ENCODE data around the gene POLR3E.

Gene POLR3E

GRCh38 chr16:22291020-22291419 is 6.2 kb upstream of the POLR3E start:
- no peak for TF ChIP-seq CTCF (IDR thresholded peaks at IDR 0.05; ENCODE audit: extremely low read depth, insufficient read depth, missing control alignments)
- no peak for DNase-seq (ENCODE audit: low spot score)
- in situ Hi-C loops (cut with MboI; ENCODE audit: low pct_unique_long_range_greater_than_20kb, low sequenced_read_pairs, unreplicated experiment), result loop anchor here (25.0 kb wide), 1 partner anchor 279 kb away; the partner anchor contains the start of genes MOSMO and PDZD9

DNA sequence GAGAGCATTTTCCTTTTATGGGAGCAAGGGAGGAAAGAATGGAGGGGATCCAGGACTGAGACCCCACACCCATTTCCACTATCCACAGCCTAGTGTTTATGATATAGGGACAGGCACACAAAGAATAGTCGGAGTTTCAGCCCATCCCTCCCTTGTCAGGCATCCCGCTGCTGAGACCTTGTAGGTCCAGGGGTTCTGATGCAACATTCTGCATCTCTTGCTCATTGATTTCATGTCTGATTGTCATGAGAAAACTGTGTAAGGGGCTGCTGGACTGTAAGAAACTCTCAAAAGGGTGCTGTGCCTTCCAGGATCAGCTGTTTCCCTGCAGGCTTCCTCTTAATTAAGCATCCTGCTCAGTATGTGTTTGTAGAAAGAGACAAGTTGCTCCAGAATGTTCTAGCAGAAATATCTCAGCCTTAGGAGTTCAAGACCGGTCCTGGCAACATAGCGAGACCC is 5.3 kb upstream of the POLR3E start:
- in situ Hi-C loops (cut with MboI; ENCODE audit: low pct_unique_long_range_greater_than_20kb, low sequenced_read_pairs, unreplicated experiment), result loop anchor here (25.0 kb wide), 1 partner anchor 280 kb away; the partner anchor contains the start of genes MOSMO and PDZD9
- DNase-seq (ENCODE audit: low spot score), result no peak
- no peak for TF ChIP-seq CTCF (IDR thresholded peaks at IDR 0.05; ENCODE audit: extremely low read depth, insufficient read depth, missing control alignments)

- no peak for TF ChIP-seq CTCF (IDR thresholded peaks at IDR 0.05; ENCODE audit: extremely low read depth, insufficient read depth, missing control alignments)
- in situ Hi-C loops (cut with MboI; ENCODE audit: low pct_unique_long_range_greater_than_20kb, low sequenced_read_pairs, unreplicated experiment), result loop anchor here (25.0 kb wide), 1 partner anchor 280 kb away; the partner anchor contains the start of genes MOSMO and PDZD9
- no peak for DNase-seq (ENCODE audit: low spot score)
Observed at GRCh38 chr16:22292320-22292719, 4.9 kb upstream of the POLR3E start.

- no peak for DNase-seq (ENCODE audit: low spot score)
- TF ChIP-seq CTCF (IDR thresholded peaks at IDR 0.05; ENCODE audit: extremely low read depth, insufficient read depth, missing control alignments), result no peak
- in situ Hi-C loops (cut with MboI; ENCODE audit: low pct_unique_long_range_greater_than_20kb, low sequenced_read_pairs, unreplicated experiment), result loop anchor here (25.0 kb wide), 1 partner anchor 281 kb away; the partner anchor contains the start of genes MOSMO and PDZD9
Observed at GRCh38 chr16:22293137-22294106, 3.8 kb upstream of the POLR3E start.

DNA sequence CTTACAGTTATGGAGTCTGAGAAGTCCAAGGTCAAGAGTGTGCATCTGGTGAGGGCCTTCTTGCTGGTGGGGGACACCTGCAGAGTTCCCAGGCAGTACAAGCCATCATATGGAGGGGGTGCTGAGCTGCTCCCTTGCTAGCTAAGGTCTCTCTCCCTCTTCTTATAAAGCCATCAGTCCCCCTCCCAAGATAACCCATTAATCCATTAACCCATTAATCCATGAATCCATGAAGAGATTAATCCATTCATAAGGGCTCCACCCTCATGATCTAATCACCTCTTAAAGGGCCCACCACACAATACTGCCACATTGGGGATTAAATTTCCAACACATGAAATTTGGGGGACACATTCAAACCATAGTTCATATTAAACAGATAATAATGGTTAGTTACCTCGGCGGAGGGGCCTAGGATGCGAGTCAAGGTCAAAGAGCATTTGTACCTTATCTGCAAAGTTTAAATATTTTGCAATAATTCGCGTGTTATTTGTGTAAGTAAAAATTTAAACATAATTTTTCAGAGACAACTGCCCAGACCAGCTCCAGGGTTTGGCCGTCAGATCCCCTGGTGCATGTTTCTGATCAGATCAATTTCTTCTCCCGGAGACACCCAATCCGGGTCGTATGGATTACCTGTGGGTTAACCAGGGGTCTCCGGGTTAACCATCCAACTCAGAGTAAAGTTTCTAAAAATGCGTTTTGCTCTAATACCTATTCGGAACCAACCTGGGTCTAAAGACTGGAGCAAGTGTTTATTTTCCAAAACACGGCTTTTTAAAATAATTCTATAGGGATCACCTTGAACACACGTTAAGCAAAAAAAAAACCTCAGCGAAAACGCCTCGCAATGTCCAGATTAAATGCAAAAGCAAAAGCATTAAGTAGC is 740 bp upstream of the POLR3E start:
- no peak for TF ChIP-seq CTCF (IDR thresholded peaks at IDR 0.05; ENCODE audit: extremely low read depth, insufficient read depth, missing control alignments)
- no peak for DNase-seq (ENCODE audit: low spot score)

More for the DNA sequence above, 740 bp upstream of the POLR3E start:
- in situ Hi-C loops (cut with MboI; ENCODE audit: low pct_unique_long_range_greater_than_20kb, low sequenced_read_pairs, unreplicated experiment), result loop anchor here (5.0 to 25.0 kb wide), 2 partner anchors 94 to 284 kb away; partner anchors contain the start of genes MOSMO and PDZD9

Measured in GM13977 (cell line).